ENCODE data around the gene TTC33.

TTC33 gene

GRCh38 chr5:40465416-40465815 is 290.3 kb downstream of the TTC33 start:
- no peak for DNase-seq

- DNase-seq = no peak
These were observed 291.2 kb downstream of the TTC33 start for GRCh38 chr5:40464511-40464910.
